Mesodermal cell (in vitro differentiated cells): ENCODE measurements around the gene DENND4A.
"Not testable (repeated sequence)": the region's sequence is repeated elsewhere in the genome, so short reads cannot be mapped to it uniquely, and the experiment has no call there.

Experiments used
- H3K27ac ChIP-seq: 2 replicates; pipeline ENCODE4 v1.7.0; 2013; ENCODE audit warnings: mild to moderate bottlenecking, low read depth, low read length, moderate library complexity; ENCODE audit not compliant: severe bottlenecking
- H3K36me3 ChIP-seq: 2 replicates; pipeline ENCODE4 v1.7.1; 2013; ENCODE audit warnings: mild to moderate bottlenecking, low read length, moderate library complexity; ENCODE audit not compliant: control insufficient read depth, insufficient read depth
- H3K4me1 ChIP-seq: one replicate; pipeline ENCODE4 v1.7.1; 2013; ENCODE audit warnings: mild to moderate bottlenecking, low read length; ENCODE audit not compliant: insufficient read depth, control insufficient read depth, poor library complexity, severe bottlenecking
- H3K4me3 ChIP-seq: 2 replicates; pipeline ENCODE4 v1.7.0; 2013; ENCODE audit warnings: low read length, control low read depth, mild to moderate bottlenecking; ENCODE audit not compliant: insufficient read depth, poor library complexity, severe bottlenecking; ENCODE audit errors: extremely low read depth
- H3K9me3 ChIP-seq: 2 replicates; pipeline ENCODE4 v1.7.1; 2013; ENCODE audit warnings: mild to moderate bottlenecking, low read length, moderate library complexity; ENCODE audit not compliant: control insufficient read depth
- WGBS, 2 experiments: methylation state at CpG; one replicate each; pipeline ENCODE4 v1.1.5; 2013; ENCODE audit warnings: missing lambda C conversion rate in 2 of 2; ENCODE audit not compliant: insufficient coverage in 2 of 2; 5-methylcytosine and 5-hydroxymethylcytosine counted together

DENND4A gene

GRCh38 chr15:65785151-65785550 lies 6.9 kb downstream of the DENND4A start:
- no peak overlapping the region for H3K4me3 ChIP-seq
- H3K9me3 ChIP-seq, result no peaks in the 10 kb centered on the region
- no peak overlapping the region for H3K27ac ChIP-seq
- peaks cover 4% of the 10 kb centered on the region for H3K4me1 ChIP-seq
- WGBS, 2 experiments, result 87 to 96% methylated on average over 2 of the region's 6 CpGs
- H3K36me3 ChIP-seq, result peaks cover 5% of the 10 kb centered on the region

GRCh38 chr15:65783872-65784271 lies 8.2 kb downstream of the DENND4A start:
- WGBS, 2 experiments, result 88 to 100% methylated on average over 2 to 3 of the region's 5 CpGs
- Histone ChIP-seq H3K4me3 (no peak overlapping the region), H3K27ac (no peak overlapping the region), H3K4me1 (peaks cover 4% of the 10 kb centered on the region), H3K9me3 (no peaks in the 10 kb centered on the region), H3K36me3 (peaks cover 5% of the 10 kb centered on the region)

- peaks cover 5% of the 10 kb centered on the region for H3K36me3 ChIP-seq
- H3K4me1 ChIP-seq, result peaks cover 4% of the 10 kb centered on the region
- no peaks in the 10 kb centered on the region for H3K9me3 ChIP-seq
- no peak overlapping the region for H3K27ac ChIP-seq
- WGBS, 2 experiments, result 91 to 100% methylated on average over 2 to 3 of the region's 5 CpGs
- no peak overlapping the region for H3K4me3 ChIP-seq
Measured at GRCh38 chr15:65782096-65782495, 10.0 kb downstream of the DENND4A start.

- H3K9me3 ChIP-seq, H3K4me1 ChIP-seq, H3K4me3 ChIP-seq, H3K36me3 ChIP-seq, H3K27ac ChIP-seq: not testable (repeated sequence)
- WGBS, 2 experiments, result 96 to 100% methylated on average over 6 of the region's 9 CpGs
Measured at GRCh38 chr15:65778701-65779100, 13.4 kb downstream of the DENND4A start.

GRCh38 chr15:65778269-65778668 lies 13.8 kb downstream of the DENND4A start:
- H3K9me3 ChIP-seq, result no peaks in the 10 kb centered on the region
- no peak overlapping the region for H3K4me3 ChIP-seq
- H3K4me1 ChIP-seq, result peaks cover 2% of the 10 kb centered on the region
- no peaks in the 10 kb centered on the region for H3K36me3 ChIP-seq
- no CpG with 5 or more reads among the region's 2 CpGs for WGBS, 2 experiments
- H3K27ac ChIP-seq, result no peak overlapping the region

- Histone ChIP-seq H3K4me3 (no peak overlapping the region), H3K9me3 (no peaks in the 10 kb centered on the region), H3K4me1 (no peaks in the 10 kb centered on the region), H3K36me3 (no peaks in the 10 kb centered on the region), H3K27ac (no peak overlapping the region)
- WGBS, 2 experiments, result 88 to 94% methylated on average over 5 to 6 of the region's 6 CpGs
Measured at GRCh38 chr15:65777843-65778242, 14.2 kb downstream of the DENND4A start.

- WGBS, 2 experiments, result 92 to 96% methylated on average over 5 to 6 of the region's 6 CpGs
- Histone ChIP-seq H3K4me3 (no peak overlapping the region), H3K27ac (no peak overlapping the region), H3K9me3 (no peaks in the 10 kb centered on the region), H3K4me1 (no peaks in the 10 kb centered on the region), H3K36me3 (no peaks in the 10 kb centered on the region)
Measured at GRCh38 chr15:65777053-65777452, 15.0 kb downstream of the DENND4A start.

GRCh38 chr15:65773386-65774111 lies 18.5 kb downstream of the DENND4A start:
- no peak overlapping the region for H3K4me3 ChIP-seq
- WGBS, 2 experiments, result 100% methylated on average over 2 of the region's 3 CpGs; no CpG with 5 or more reads in 1 of the 2 experiments
- no peaks in the 10 kb centered on the region for H3K4me1 ChIP-seq
- no peaks in the 10 kb centered on the region for H3K36me3 ChIP-seq
- H3K27ac ChIP-seq, result no peak overlapping the region
- no peaks in the 10 kb centered on the region for H3K9me3 ChIP-seq

- WGBS, 2 experiments, result 78 to 86% methylated on average over 1 of the region's 2 CpGs
- H3K4me3 ChIP-seq, result no peak overlapping the region
- H3K9me3 ChIP-seq, result no peaks in the 10 kb centered on the region
- H3K4me1 ChIP-seq, result no peaks in the 10 kb centered on the region
- no peak overlapping the region for H3K27ac ChIP-seq
- H3K36me3 ChIP-seq, result no peaks in the 10 kb centered on the region
Measured at GRCh38 chr15:65772930-65773329, 19.2 kb downstream of the DENND4A start.

- WGBS, 2 experiments, result 92 to 96% methylated on average over 6 to 7 of the region's 9 CpGs
- Histone ChIP-seq H3K4me3 (no peak overlapping the region), H3K27ac (no peak overlapping the region), H3K4me1 (no peaks in the 10 kb centered on the region), H3K9me3 (no peaks in the 10 kb centered on the region), H3K36me3 (no peaks in the 10 kb centered on the region)
Measured at GRCh38 chr15:65771870-65772269, 20.2 kb downstream of the DENND4A start.

- no peak overlapping the region for H3K27ac ChIP-seq
- H3K4me1 ChIP-seq, result no peaks in the 10 kb centered on the region
- H3K9me3 ChIP-seq, result no peaks in the 10 kb centered on the region
- H3K36me3 ChIP-seq, result no peaks in the 10 kb centered on the region
- H3K4me3 ChIP-seq, result no peak overlapping the region
- 55 to 100% methylated on average over 1 of the region's 3 CpGs for WGBS, 2 experiments
Measured at GRCh38 chr15:65769482-65769881, 22.6 kb downstream of the DENND4A start.
